Activated T-helper 17 cell treated with anti-CD3 and anti-CD28 coated beads, Interleukin-2, amount 50 U/mL, for 72 hours (primary cell): ENCODE data around the gene SQOR. TPM values are rescaled to one million over a fixed set of nuclear protein-coding genes. Genes with fewer than 3 reads are reported as not detected.

Experiments
- ATAC-seq: fragments of 150-1000 bp; cut with Tn5 transposase; replicated peaks from 2 replicates; pipeline ENCODE4 v1.10.0; 2021; ENCODE audit warnings: mild to moderate bottlenecking, moderate library complexity
- H3K27ac Mint-ChIP-seq: one replicate; pipeline ENCODE4 v1.8.0; 2022; ENCODE audit warnings: mixed read lengths
- H3K27me3 Mint-ChIP-seq: one replicate; pipeline ENCODE4 v1.8.0; 2022; ENCODE audit warnings: mixed read lengths
- H3K36me3 Mint-ChIP-seq: one replicate; pipeline ENCODE4 v1.8.0; 2022; ENCODE audit warnings: low read depth, mild to moderate bottlenecking, mixed read lengths
- H3K4me1 Mint-ChIP-seq: one replicate; pipeline ENCODE4 v1.8.0; 2022; ENCODE audit warnings: mixed read lengths
- H3K4me3 Mint-ChIP-seq: one replicate; pipeline ENCODE4 v1.8.0; 2022; ENCODE audit warnings: mild to moderate bottlenecking, mixed read lengths
- H3K9me3 Mint-ChIP-seq: one replicate; pipeline ENCODE4 v1.8.0; 2022; ENCODE audit warnings: mixed read lengths
- total RNA-seq, 2 donors: library from RNA; stranded (reverse); gene quantifications; one replicate each; pipeline ENCODE4 v1.2.3, GENCODE V29; 2022

Gene SQOR
- total RNA-seq, 2 donors from 2014 or later = 129 to 275 TPM

- Mint-ChIP-seq H3K36me3 (peaks cover 57% of the 10 kb centered on the region), H3K27ac (no peak overlapping the region), H3K4me1 (no peaks in the 10 kb centered on the region), H3K4me3 (no peak overlapping the region), H3K9me3 (no peaks in the 10 kb centered on the region), H3K27me3 (no peaks in the 10 kb centered on the region)
- no peak for ATAC-seq
These were observed 28.0 kb upstream of the SQOR start for GRCh38 chr15:45606841-45607240.

GRCh38 chr15:45611305-45611704, 23.5 kb upstream of the SQOR start:
- H3K4me3 Mint-ChIP-seq = no peak overlapping the region
- no peak for ATAC-seq
- no peak overlapping the region for H3K27ac Mint-ChIP-seq
- peaks cover 37% of the 10 kb centered on the region for H3K36me3 Mint-ChIP-seq
- H3K9me3 Mint-ChIP-seq = no peaks in the 10 kb centered on the region
- no peaks in the 10 kb centered on the region for H3K27me3 Mint-ChIP-seq
- H3K4me1 Mint-ChIP-seq = peaks cover 6% of the 10 kb centered on the region

GRCh38 chr15:45612790-45613415, 21.9 kb upstream of the SQOR start:
- Mint-ChIP-seq H3K27ac (peak overlapping the region; percentile 51), H3K9me3 (no peaks in the 10 kb centered on the region), H3K27me3 (no peaks in the 10 kb centered on the region), H3K36me3 (peaks cover 21% of the 10 kb centered on the region), H3K4me3 (peak overlapping the region; percentile 40), H3K4me1 (peaks cover 6% of the 10 kb centered on the region)
- ATAC-seq = peak; percentile 70

- H3K4me1 Mint-ChIP-seq = peaks cover 6% of the 10 kb centered on the region
- H3K27me3 Mint-ChIP-seq = no peaks in the 10 kb centered on the region
- H3K36me3 Mint-ChIP-seq = no peaks in the 10 kb centered on the region
- no peak overlapping the region for H3K27ac Mint-ChIP-seq
- no peaks in the 10 kb centered on the region for H3K9me3 Mint-ChIP-seq
- no peak overlapping the region for H3K4me3 Mint-ChIP-seq
- no peak for ATAC-seq
These were observed 17.9 kb upstream of the SQOR start for GRCh38 chr15:45616901-45617323.

GRCh38 chr15:45618813-45619212, 16.0 kb upstream of the SQOR start:
- Mint-ChIP-seq H3K9me3 (no peaks in the 10 kb centered on the region), H3K27ac (no peak overlapping the region), H3K4me1 (no peaks in the 10 kb centered on the region), H3K36me3 (no peaks in the 10 kb centered on the region), H3K27me3 (no peaks in the 10 kb centered on the region), H3K4me3 (no peak overlapping the region)
- ATAC-seq = peak; percentile 43

GRCh38 chr15:45628136-45628535, 6.7 kb upstream of the SQOR start:
- Mint-ChIP-seq H3K4me3 (no peak overlapping the region), H3K27me3 (no peaks in the 10 kb centered on the region), H3K9me3 (peaks cover 18% of the 10 kb centered on the region), H3K27ac (no peak overlapping the region), H3K4me1 (peaks cover 10% of the 10 kb centered on the region), H3K36me3 (no peaks in the 10 kb centered on the region)
- ATAC-seq = no peak

GRCh38 chr15:45630917-45631691, 3.7 kb upstream of the SQOR start:
- Mint-ChIP-seq H3K27ac (peak overlapping the region; percentile 27), H3K27me3 (no peaks in the 10 kb centered on the region), H3K36me3 (peaks cover 10% of the 10 kb centered on the region), H3K9me3 (peaks cover 15% of the 10 kb centered on the region), H3K4me1 (peaks cover 10% of the 10 kb centered on the region), H3K4me3 (peak overlapping the region; percentile 9)
- no peak for ATAC-seq

GRCh38 chr15:45631776-45632175, 3.1 kb upstream of the SQOR start:
- Mint-ChIP-seq H3K27ac (peak overlapping the region; percentile 27), H3K4me1 (peaks cover 10% of the 10 kb centered on the region), H3K36me3 (peaks cover 17% of the 10 kb centered on the region), H3K9me3 (peaks cover 9% of the 10 kb centered on the region), H3K27me3 (no peaks in the 10 kb centered on the region), H3K4me3 (peak overlapping the region; percentile 9)
- ATAC-seq = no peak

- peaks cover 35% of the 10 kb centered on the region for H3K4me1 Mint-ChIP-seq
- peaks cover 7% of the 10 kb centered on the region for H3K9me3 Mint-ChIP-seq
- peak overlapping the region; percentile 97 for H3K4me3 Mint-ChIP-seq
- H3K27ac Mint-ChIP-seq = peak overlapping the region; percentile 95
- peak; percentile 55 for ATAC-seq
- no peaks in the 10 kb centered on the region for H3K27me3 Mint-ChIP-seq
- H3K36me3 Mint-ChIP-seq = peaks cover 52% of the 10 kb centered on the region
These were observed 386 bp downstream of the SQOR start for GRCh38 chr15:45635191-45635638.

- peaks cover 58% of the 10 kb centered on the region for H3K36me3 Mint-ChIP-seq
- H3K4me1 Mint-ChIP-seq = peaks cover 40% of the 10 kb centered on the region
- H3K9me3 Mint-ChIP-seq = peaks cover 7% of the 10 kb centered on the region
These were observed 999 bp downstream of the SQOR start for GRCh38 chr15:45635763-45636292.

GRCh38 chr15:45637141-45637540, 2.3 kb downstream of the SQOR start:
- Mint-ChIP-seq H3K4me1 (peaks cover 43% of the 10 kb centered on the region), H3K9me3 (peaks cover 7% of the 10 kb centered on the region), H3K27me3 (no peaks in the 10 kb centered on the region), H3K4me3 (peak overlapping the region; percentile 97), H3K27ac (peak overlapping the region; percentile 95), H3K36me3 (peaks cover 71% of the 10 kb centered on the region)
- peak; percentile 27 for ATAC-seq

More at GRCh38 chr15:45635763-45636292, 999 bp downstream of the SQOR start:
- peak overlapping the region; percentile 95 for H3K27ac Mint-ChIP-seq
- H3K4me3 Mint-ChIP-seq = peak overlapping the region; percentile 97
- ATAC-seq = no peak
- H3K27me3 Mint-ChIP-seq = no peaks in the 10 kb centered on the region

GRCh38 chr15:45637552-45638033, 2.8 kb downstream of the SQOR start:
- Mint-ChIP-seq H3K4me3 (peak overlapping the region; percentile 97), H3K4me1 (peaks cover 48% of the 10 kb centered on the region), H3K9me3 (peaks cover 7% of the 10 kb centered on the region), H3K27ac (peak overlapping the region; percentile 95), H3K27me3 (no peaks in the 10 kb centered on the region), H3K36me3 (peaks cover 75% of the 10 kb centered on the region)
- peak; percentile 53 for ATAC-seq

GRCh38 chr15:45640616-45641015, 5.8 kb downstream of the SQOR start:
- Mint-ChIP-seq H3K27ac (peak overlapping the region; percentile 95), H3K9me3 (peaks cover 7% of the 10 kb centered on the region), H3K36me3 (peaks cover 99% of the 10 kb centered on the region), H3K27me3 (no peaks in the 10 kb centered on the region), H3K4me1 (peaks cover 69% of the 10 kb centered on the region), H3K4me3 (peak overlapping the region; percentile 97)
- ATAC-seq = peak; percentile 47

GRCh38 chr15:45641374-45641781, 6.5 kb downstream of the SQOR start:
- Mint-ChIP-seq H3K27ac (peak overlapping the region; percentile 95), H3K4me1 (peaks cover 76% of the 10 kb centered on the region), H3K9me3 (peaks cover 7% of the 10 kb centered on the region), H3K36me3 (peaks cover 99% of the 10 kb centered on the region), H3K27me3 (no peaks in the 10 kb centered on the region), H3K4me3 (peak overlapping the region; percentile 97)
- ATAC-seq = peak; percentile 41
